Measurements from ENCODE around the gene MYL4.
A peak's percentile ranks its signal among the peaks of the same experiment; 100 is the strongest.

Gene MYL4

GRCh38 chr17:47219621-47220475 is 10.7 kb downstream of the MYL4 start:
- H3K4me3 ChIP-seq, result no peak overlapping the region
- H3K9me3 ChIP-seq, result no peaks in the 10 kb centered on the region
- peaks cover 4 to 23% (median 16%) of the 10 kb centered on the region in 4 donors for H3K4me1 ChIP-seq
- H3K36me3 ChIP-seq, result no peaks in the 10 kb centered on the region
- DNase-seq, result no peak
- intact Hi-C loops (cut with DNase I; ENCODE audit: low total_unique reads), result no loop called here
- no peaks in the 10 kb centered on the region for H3K27me3 ChIP-seq
- no peak for TF ChIP-seq CTCF (IDR thresholded peaks at IDR 0.05)
- H3K27ac ChIP-seq, result no peak overlapping the region

GRCh38 chr17:47220531-47220999 is 11.4 kb downstream of the MYL4 start:
- no peaks in the 10 kb centered on the region for H3K9me3 ChIP-seq
- H3K27ac ChIP-seq, result no peak overlapping the region
- no peak for TF ChIP-seq CTCF (IDR thresholded peaks at IDR 0.05)
- no peaks in the 10 kb centered on the region for H3K36me3 ChIP-seq
- intact Hi-C loops (cut with DNase I; ENCODE audit: low total_unique reads), result no loop called here
- no peak for DNase-seq
- no peaks in the 10 kb centered on the region for H3K27me3 ChIP-seq
- H3K4me3 ChIP-seq, result no peak overlapping the region
- H3K4me1 ChIP-seq, result peaks cover 4 to 30% (median 21%) of the 10 kb centered on the region in 4 donors

- DNase-seq, result no peak
- H3K4me3 ChIP-seq, result no peak overlapping the region
- peaks cover 4 to 36% (median 25%) of the 10 kb centered on the region in 4 donors for H3K4me1 ChIP-seq
- no peaks in the 10 kb centered on the region for H3K27me3 ChIP-seq
- no peaks in the 10 kb centered on the region for H3K9me3 ChIP-seq
- no peaks in the 10 kb centered on the region for H3K36me3 ChIP-seq
- intact Hi-C loops (cut with DNase I; ENCODE audit: low total_unique reads), result no loop called here
- no peak overlapping the region for H3K27ac ChIP-seq
- no peak for TF ChIP-seq CTCF (IDR thresholded peaks at IDR 0.05)
These were observed 12.0 kb downstream of the MYL4 start for GRCh38 chr17:47221154-47221553.

GRCh38 chr17:47222047-47222446 is 12.9 kb downstream of the MYL4 start:
- peak overlapping the region in 1 of 2 donors; percentile 93 for H3K27ac ChIP-seq
- H3K4me1 ChIP-seq, result peaks cover 4 to 45% (median 31%) of the 10 kb centered on the region in 4 donors
- no peak overlapping the region for H3K4me3 ChIP-seq
- no peaks in the 10 kb centered on the region for H3K27me3 ChIP-seq
- DNase-seq, result no peak
- H3K36me3 ChIP-seq, result no peaks in the 10 kb centered on the region
- TF ChIP-seq CTCF (IDR thresholded peaks at IDR 0.05), result no peak
- intact Hi-C loops (cut with DNase I; ENCODE audit: low total_unique reads), result no loop called here
- H3K9me3 ChIP-seq, result no peaks in the 10 kb centered on the region

- Histone ChIP-seq H3K4me1 (peaks cover 4 to 49% (median 33%) of the 10 kb centered on the region in 4 donors), H3K27me3 (no peaks in the 10 kb centered on the region), H3K36me3 (no peaks in the 10 kb centered on the region), H3K9me3 (no peaks in the 10 kb centered on the region), H3K27ac (peak overlapping the region; percentile 80 to 93), H3K4me3 (no peak overlapping the region)
- DNase-seq, result no peak
- TF ChIP-seq CTCF (IDR thresholded peaks at IDR 0.05), result no peak
- intact Hi-C loops (cut with DNase I; ENCODE audit: low total_unique reads), result no loop called here
These were observed 13.9 kb downstream of the MYL4 start for GRCh38 chr17:47223007-47223406.

All from tibial artery (tissue), 4 donors.